Bronchial smooth muscle cell (primary cell): ENCODE data around the gene ZCCHC7. TPM values are rescaled to one million over a fixed set of nuclear protein-coding genes. Genes with fewer than 3 reads are reported as not detected.

ENCODE experiments used
- total RNA-seq: library from RNA; depleted of rRNA; stranded (reverse); fragments of >200 nt; gene quantifications from 2 replicates; pipeline ENCODE4 v1.2.1, GENCODE V29; 2014

Gene ZCCHC7
- 21.0 and 22.6 TPM in 2 replicates for total RNA-seq

GRCh38 chr9:37119907-37120842, at the start of gene ZCCHC7:
Gene ZCCHC7 (plus strand): TSS chr9:37120574.

Other genes with a start within 250 kb of the ZCCHC7 start
- not detected in 2 replicates for gene PAX5, start 86.3 kb upstream of the ZCCHC7 start, total RNA-seq